ENCODE data around the gene HLA-DMB. TPM values are rescaled to one million over a fixed set of nuclear protein-coding genes. Genes with fewer than 3 reads are reported as not detected.

Gene HLA-DMB
- polyA plus RNA-seq, 1 of the 3 experiments (the other 2 are of a cell fraction) = not detected

DNA sequence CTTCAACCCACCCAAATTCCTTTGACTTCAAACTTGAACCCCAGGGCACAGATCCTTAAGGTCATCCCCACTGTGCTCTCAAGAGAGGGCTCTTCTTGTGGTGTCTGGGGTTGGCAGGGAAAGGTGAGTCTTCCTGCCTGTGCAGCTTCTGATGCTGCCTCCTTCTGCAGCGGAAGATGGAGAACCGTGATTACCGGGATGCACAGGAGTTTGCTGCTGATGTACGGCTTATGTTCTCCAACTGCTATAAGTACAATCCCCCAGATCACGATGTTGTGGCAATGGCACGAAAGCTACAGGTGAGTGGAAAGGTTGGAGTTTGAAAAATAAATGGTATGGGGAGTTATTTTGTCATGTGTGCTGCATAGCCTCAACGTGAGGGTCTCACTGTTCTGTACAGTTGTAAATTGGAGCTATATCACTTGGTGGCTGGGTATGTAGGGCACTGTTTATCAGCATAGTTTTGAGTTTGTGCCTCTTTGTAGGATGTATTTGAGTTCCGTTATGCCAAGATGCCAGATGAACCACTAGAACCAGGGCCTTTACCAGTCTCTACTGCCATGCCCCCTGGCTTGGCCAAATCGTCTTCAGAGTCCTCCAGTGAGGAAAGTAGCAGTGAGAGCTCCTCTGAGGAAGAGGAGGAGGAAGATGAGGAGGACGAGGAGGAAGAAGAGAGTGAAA, 36.6 kb upstream of the HLA-DMB start:
- POLR2A ChIA-PET = no interaction called here
- Histone ChIP-seq H3K27ac (ENCODE audit: low read depth in 2 of 2, low read length in 1 of 2) (no peak overlapping the region; a peak in 1 of 4 replicates), H3K4me2 (peak overlapping the region; percentile 94; the same call in 1 of the 2 replicates), H3F3A (replicated peaks; ENCODE audit: insufficient read depth) (peaks cover 83% of the 10 kb centered on the region), H3K9me2 (no peaks in the 10 kb centered on the region), H3K27me3 (ENCODE audit: insufficient read depth) (no peaks in the 10 kb centered on the region), H2AFZ (ENCODE audit: low read depth) (no peak overlapping the region), H3K36me3 (replicated peaks in 1 of 2; ENCODE audit: control insufficient read depth in 1 of 2, insufficient read depth in 2 of 2, low read length in 1 of 2) (peaks cover 94 to 100% of the 10 kb centered on the region in 2 experiments), H3K9ac (no peak overlapping the region), H3K79me2 (ENCODE audit: insufficient read depth) (peaks cover 87% of the 10 kb centered on the region), H3K4me1 (ENCODE audit: control insufficient read depth in 1 of 2, insufficient read depth in 2 of 2, low read depth in 1 of 2, low read length in 1 of 2) (peaks cover 24 to 25% of the 10 kb centered on the region in 2 experiments), H4K20me1 (ENCODE audit: insufficient read depth) (peaks cover 100% of the 10 kb centered on the region), H3K4me3 (ENCODE audit: low read depth in 2 of 2, low read length in 1 of 2) (no peak overlapping the region), H3K9me3 (no peaks in the 10 kb centered on the region)
- no peak for DNase-seq
- TF ChIP-seq MEF2A (IDR thresholded peaks at IDR 0.05; ENCODE audit: borderline replicate concordance, low read depth) (no peak), FOXJ3 (CRISPR knock-in tag; IDR thresholded peaks at IDR 0.05) (no peak), GATA2 (CRISPR knock-in tag; IDR thresholded peaks at IDR 0.05) (no peak), EP300 (IDR thresholded peaks at IDR 0.05; ENCODE audit: borderline replicate concordance in 1 of 2, low read depth in 1 of 2, low read length in 1 of 2) (no peak), RXRA (IDR thresholded peaks at IDR 0.05; ENCODE audit: borderline replicate concordance, low read depth) (no peak), MXI1 (IDR thresholded peaks at IDR 0.05; ENCODE audit: low read depth, low read length) (no peak)
- TF ChIP-seq, protein P1, sequence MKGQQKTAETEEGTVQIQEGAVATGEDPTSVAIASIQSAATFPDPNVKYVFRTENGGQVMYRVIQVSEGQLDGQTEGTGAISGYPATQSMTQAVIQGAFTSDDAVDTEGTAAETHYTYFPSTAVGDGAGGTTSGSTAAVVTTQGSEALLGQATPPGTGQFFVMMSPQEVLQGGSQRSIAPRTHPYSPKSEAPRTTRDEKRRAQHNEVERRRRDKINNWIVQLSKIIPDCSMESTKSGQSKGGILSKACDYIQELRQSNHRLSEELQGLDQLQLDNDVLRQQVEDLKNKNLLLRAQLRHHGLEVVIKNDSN (IDR thresholded peaks at IDR 0.05; ENCODE audit: borderline replicate concordance, low read depth) = no peak
- TF ChIP-seq, protein P2, sequence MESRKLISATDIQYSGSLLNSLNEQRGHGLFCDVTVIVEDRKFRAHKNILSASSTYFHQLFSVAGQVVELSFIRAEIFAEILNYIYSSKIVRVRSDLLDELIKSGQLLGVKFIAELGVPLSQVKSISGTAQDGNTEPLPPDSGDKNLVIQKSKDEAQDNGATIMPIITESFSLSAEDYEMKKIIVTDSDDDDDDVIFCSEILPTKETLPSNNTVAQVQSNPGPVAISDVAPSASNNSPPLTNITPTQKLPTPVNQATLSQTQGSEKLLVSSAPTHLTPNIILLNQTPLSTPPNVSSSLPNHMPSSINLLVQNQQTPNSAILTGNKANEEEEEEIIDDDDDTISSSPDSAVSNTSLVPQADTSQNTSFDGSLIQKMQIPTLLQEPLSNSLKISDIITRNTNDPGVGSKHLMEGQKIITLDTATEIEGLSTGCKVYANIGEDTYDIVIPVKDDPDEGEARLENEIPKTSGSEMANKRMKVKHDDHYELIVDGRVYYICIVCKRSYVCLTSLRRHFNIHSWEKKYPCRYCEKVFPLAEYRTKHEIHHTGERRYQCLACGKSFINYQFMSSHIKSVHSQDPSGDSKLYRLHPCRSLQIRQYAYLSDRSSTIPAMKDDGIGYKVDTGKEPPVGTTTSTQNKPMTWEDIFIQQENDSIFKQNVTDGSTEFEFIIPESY (IDR thresholded peaks at IDR 0.05; ENCODE audit: borderline replicate concordance, low read depth) = no peak
- TF ChIP-seq, protein P3, sequence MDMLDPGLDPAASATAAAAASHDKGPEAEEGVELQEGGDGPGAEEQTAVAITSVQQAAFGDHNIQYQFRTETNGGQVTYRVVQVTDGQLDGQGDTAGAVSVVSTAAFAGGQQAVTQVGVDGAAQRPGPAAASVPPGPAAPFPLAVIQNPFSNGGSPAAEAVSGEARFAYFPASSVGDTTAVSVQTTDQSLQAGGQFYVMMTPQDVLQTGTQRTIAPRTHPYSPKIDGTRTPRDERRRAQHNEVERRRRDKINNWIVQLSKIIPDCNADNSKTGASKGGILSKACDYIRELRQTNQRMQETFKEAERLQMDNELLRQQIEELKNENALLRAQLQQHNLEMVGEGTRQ (IDR thresholded peaks at IDR 0.05; ENCODE audit: borderline replicate concordance, low read depth, low read length) = no peak
- CTCF ChIA-PET = interaction anchor here (1.0 to 16.2 kb wide), 4 partner anchors 10 to 40 kb away, joined by 3 to 391 read pairs (median 52); partner anchors contain the start of genes HLA-DMA and HLA-DMB
- WGBS (ENCODE audit: low lambda C conversion rate) = 85% methylated on average over 10 of the region's 10 CpGs

DNA sequence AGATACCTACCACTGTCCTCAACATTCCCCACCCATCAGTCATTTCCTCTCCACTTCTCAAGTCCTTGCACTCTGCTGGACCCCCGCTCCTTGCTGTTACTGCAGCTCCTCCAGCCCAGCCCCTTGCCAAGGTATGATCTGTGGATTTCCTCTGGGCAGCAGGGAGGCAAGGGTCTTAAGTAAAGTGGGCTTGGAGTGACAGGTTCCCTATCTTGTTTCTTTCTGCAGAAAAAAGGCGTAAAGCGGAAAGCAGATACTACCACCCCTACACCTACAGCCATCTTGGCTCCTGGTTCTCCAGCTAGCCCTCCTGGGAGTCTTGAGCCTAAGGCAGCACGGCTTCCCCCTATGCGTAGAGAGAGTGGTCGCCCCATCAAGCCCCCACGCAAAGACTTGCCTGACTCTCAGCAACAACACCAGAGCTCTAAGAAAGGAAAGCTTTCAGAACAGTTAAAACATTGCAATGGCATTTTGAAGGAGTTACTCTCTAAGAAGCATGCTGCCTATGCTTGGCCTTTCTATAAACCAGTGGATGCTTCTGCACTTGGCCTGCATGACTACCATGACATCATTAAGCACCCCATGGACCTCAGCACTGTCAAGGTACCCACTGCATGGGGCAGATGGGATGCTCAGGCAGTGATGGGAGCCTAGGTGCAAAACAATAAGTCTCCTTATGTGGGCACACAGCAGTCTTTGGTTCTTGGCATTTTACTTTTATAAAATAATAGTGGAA, 35.7 kb upstream of the HLA-DMB start:
- Histone ChIP-seq H3K27ac (ENCODE audit: low read depth in 2 of 2, low read length in 1 of 2) (no peak overlapping the region; a peak in 1 of 4 replicates), H3K9me3 (no peaks in the 10 kb centered on the region), H3K36me3 (replicated peaks in 1 of 2; ENCODE audit: control insufficient read depth in 1 of 2, insufficient read depth in 2 of 2, low read length in 1 of 2) (peaks cover 87 to 94% of the 10 kb centered on the region in 2 experiments), H3K9ac (no peak overlapping the region), H3K27me3 (ENCODE audit: insufficient read depth) (no peaks in the 10 kb centered on the region), H3K4me3 (ENCODE audit: low read depth in 2 of 2, low read length in 1 of 2) (0 out of 4 replicates have a peak overlapping the region, but pooled peaks of 1 of the 2 experiments have one; percentile 10), H3K4me1 (ENCODE audit: control insufficient read depth in 1 of 2, insufficient read depth in 2 of 2, low read depth in 1 of 2, low read length in 1 of 2) (peaks cover 24 to 25% of the 10 kb centered on the region in 2 experiments), H2AFZ (ENCODE audit: low read depth) (no peak overlapping the region), H3K9me2 (no peaks in the 10 kb centered on the region), H3K4me2 (peak overlapping the region; percentile 94), H4K20me1 (ENCODE audit: insufficient read depth) (peaks cover 94% of the 10 kb centered on the region), H3F3A (replicated peaks; ENCODE audit: insufficient read depth) (peaks cover 79% of the 10 kb centered on the region), H3K79me2 (ENCODE audit: insufficient read depth) (peaks cover 91% of the 10 kb centered on the region)
- ChIA-PET POLR2A (no interaction called here), CTCF (interaction anchor here (0.6 to 16.2 kb wide), 5 partner anchors 8 to 90 kb away, joined by 3 to 391 read pairs (median 5); partner anchors contain the start of gene HLA-DMB)
- TF ChIP-seq, protein P3 (IDR thresholded peaks at IDR 0.05; ENCODE audit: borderline replicate concordance, low read depth, low read length) = no peak
- no peak for TF ChIP-seq TCF12 (IDR thresholded peaks at IDR 0.05)
- WGBS (ENCODE audit: low lambda C conversion rate) = 95% methylated on average over 7 of the region's 7 CpGs
- DNase-seq = no peak

Data from SK-N-SH (cell line).